SU-DHL-6 (cell line): ENCODE measurements around the gene PRDX2.

ENCODE experiments used
- H2AFZ ChIP-seq: fragments of 200-600 bp; sonication (generic); 2 replicates; pipeline ENCODE4 v1.6.1; 2014; ENCODE audit warnings: low read depth, mild to moderate bottlenecking, moderate library complexity, mixed read lengths, antibody characterized with exemption, low read length; ENCODE audit not compliant: severe bottlenecking
- H3F3A ChIP-seq: fragments of 200-600 bp; shearing (Covaris generic); 2 replicates; pipeline ENCODE4 v1.6.0; 2016; ENCODE audit warnings: antibody characterized with exemption, mild to moderate bottlenecking; ENCODE audit not compliant: insufficient read depth
- H3K27ac ChIP-seq: fragments of 200-600 bp; sonication (generic); 2 replicates; pipeline ENCODE4 v1.5.1; 2016; ENCODE audit warnings: low read depth, mild to moderate bottlenecking, low read length, moderate library complexity, mixed read lengths
- H3K27me3 ChIP-seq: fragments of 200-600 bp; sonication (generic), shearing (Covaris generic); 2 replicates; pipeline ENCODE4 v1.6.0; 2014; ENCODE audit warnings: mild to moderate bottlenecking, low read length
- H3K36me3 ChIP-seq: fragments of 200-600 bp; sonication (generic); 2 replicates; pipeline ENCODE4 v1.6.1; 2014; ENCODE audit warnings: mild to moderate bottlenecking, low read length, mixed read lengths
- H3K4me2 ChIP-seq: fragments of 300-600, 200-600 bp; shearing (Covaris generic), sonication (generic); 2 replicates; pipeline ENCODE4 v1.6.0; 2014; ENCODE audit warnings: low read length, low read depth, mild to moderate bottlenecking; ENCODE audit not compliant: poor library complexity, severe bottlenecking
- H3K4me3 ChIP-seq: fragments of 200-600 bp; sonication (generic); 2 replicates; pipeline ENCODE4 v1.5.1; 2014; ENCODE audit warnings: antibody characterized with exemption, low read length, mild to moderate bottlenecking, mixed read lengths; ENCODE audit not compliant: insufficient read depth, poor library complexity, severe bottlenecking
- H3K79me2 ChIP-seq: fragments of 200-600 bp; sonication (generic); 2 replicates; pipeline ENCODE4 v1.6.1; 2014; ENCODE audit warnings: mild to moderate bottlenecking, low read length, moderate library complexity; ENCODE audit not compliant: insufficient read depth
- H3K9ac ChIP-seq: fragments of 200-600 bp; sonication (generic); 2 replicates; pipeline ENCODE4 v1.7.0; 2014; ENCODE audit warnings: mild to moderate bottlenecking, low read length
- H3K9me2 ChIP-seq: fragments of 200-600 bp; sonication (generic); replicated peaks from 2 replicates; pipeline ENCODE4 v1.6.1; 2014; ENCODE audit warnings: low read length; ENCODE audit not compliant: insufficient read depth
- H3K9me3 ChIP-seq: fragments of 200-600 bp; sonication (generic); 2 replicates; pipeline ENCODE4 v1.6.1; 2014; ENCODE audit warnings: low read length, mixed read lengths; ENCODE audit not compliant: insufficient read depth
- H4K20me1 ChIP-seq: fragments of 200-600 bp; sonication (generic); 2 replicates; pipeline ENCODE4 v1.6.1; 2014; ENCODE audit warnings: low read depth, mild to moderate bottlenecking, antibody characterized with exemption, low read length, moderate library complexity, mixed read lengths
- EZH2phosphoT487 ChIP-seq: fragments of 200-600 bp; sonication (generic), shearing (Covaris generic); conservative IDR thresholded peaks from 2 replicates; pipeline ENCODE4 v1.6.1; 2018; ENCODE audit warnings: mild to moderate bottlenecking, antibody characterized with exemption, low read length, moderate library complexity, mixed read lengths
- TF ChIP-seq, protein P1 (sequence below): fragments of 200-600 bp; sonication (generic); IDR thresholded peaks from one replicate; pipeline ENCODE4 v1.5.1; 2017; ENCODE audit warnings: antibody characterized with exemption, mild to moderate bottlenecking, low read length, moderate library complexity; ENCODE audit not compliant: insufficient read depth, poor library complexity, severe bottlenecking

The PRDX2 gene

DNA sequence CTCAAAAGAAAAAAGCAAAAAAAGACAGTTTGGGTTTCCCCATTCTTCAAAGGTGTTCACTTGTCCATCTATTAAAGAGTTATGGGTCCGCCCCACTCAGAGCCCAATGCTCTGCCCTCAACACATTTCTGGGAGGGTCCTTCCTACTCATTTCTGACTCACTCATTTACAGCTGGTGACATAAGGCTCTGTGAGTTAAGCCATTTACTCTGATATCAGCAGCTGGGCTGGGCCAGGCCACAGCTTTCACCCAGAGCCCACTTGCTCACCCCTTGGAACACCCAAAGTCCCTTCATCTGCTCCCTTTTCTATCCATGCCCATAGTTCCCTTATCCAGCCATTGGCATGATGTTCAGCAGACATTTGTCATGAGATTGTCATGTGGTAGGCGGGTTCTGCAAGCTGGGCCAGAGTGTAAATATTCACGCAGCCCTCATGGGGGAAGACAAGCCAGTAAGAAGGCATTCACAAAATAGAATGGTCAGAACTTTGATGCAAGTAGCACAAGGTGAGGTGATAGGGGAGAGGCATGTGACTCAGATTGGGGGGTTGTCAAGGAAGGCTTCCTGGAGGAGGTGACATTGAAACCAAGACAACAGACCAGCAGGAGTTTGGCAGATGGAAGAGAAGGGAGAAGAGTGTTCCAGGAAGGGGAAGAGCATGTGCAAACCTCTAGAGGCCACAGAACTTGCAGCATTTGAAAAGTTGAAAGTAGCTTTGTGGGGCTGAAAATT, 42.6 kb upstream of the PRDX2 start:
- peaks cover 9% of the 10 kb centered on the region for H3F3A ChIP-seq
- TF ChIP-seq, protein P1, sequence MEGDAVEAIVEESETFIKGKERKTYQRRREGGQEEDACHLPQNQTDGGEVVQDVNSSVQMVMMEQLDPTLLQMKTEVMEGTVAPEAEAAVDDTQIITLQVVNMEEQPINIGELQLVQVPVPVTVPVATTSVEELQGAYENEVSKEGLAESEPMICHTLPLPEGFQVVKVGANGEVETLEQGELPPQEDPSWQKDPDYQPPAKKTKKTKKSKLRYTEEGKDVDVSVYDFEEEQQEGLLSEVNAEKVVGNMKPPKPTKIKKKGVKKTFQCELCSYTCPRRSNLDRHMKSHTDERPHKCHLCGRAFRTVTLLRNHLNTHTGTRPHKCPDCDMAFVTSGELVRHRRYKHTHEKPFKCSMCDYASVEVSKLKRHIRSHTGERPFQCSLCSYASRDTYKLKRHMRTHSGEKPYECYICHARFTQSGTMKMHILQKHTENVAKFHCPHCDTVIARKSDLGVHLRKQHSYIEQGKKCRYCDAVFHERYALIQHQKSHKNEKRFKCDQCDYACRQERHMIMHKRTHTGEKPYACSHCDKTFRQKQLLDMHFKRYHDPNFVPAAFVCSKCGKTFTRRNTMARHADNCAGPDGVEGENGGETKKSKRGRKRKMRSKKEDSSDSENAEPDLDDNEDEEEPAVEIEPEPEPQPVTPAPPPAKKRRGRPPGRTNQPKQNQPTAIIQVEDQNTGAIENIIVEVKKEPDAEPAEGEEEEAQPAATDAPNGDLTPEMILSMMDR: no peak
- TF ChIP-seq EZH2phosphoT487: no peak
- H3K27ac ChIP-seq: no peak overlapping the region
- no peaks in the 10 kb centered on the region for H4K20me1 ChIP-seq
- no peak overlapping the region for H3K4me3 ChIP-seq
- 0 out of 2 replicates have a peak, but pooled peaks cover 4% of the 10 kb centered on the region for H3K79me2 ChIP-seq
- H3K27me3 ChIP-seq: no peaks in the 10 kb centered on the region
- no peaks in the 10 kb centered on the region for H3K9me3 ChIP-seq
- H3K9me2 ChIP-seq: no peaks in the 10 kb centered on the region
- no peak overlapping the region for H3K4me2 ChIP-seq
- no peak overlapping the region for H3K9ac ChIP-seq
- no peaks in the 10 kb centered on the region for H3K36me3 ChIP-seq
- H2AFZ ChIP-seq: no peak overlapping the region

DNA sequence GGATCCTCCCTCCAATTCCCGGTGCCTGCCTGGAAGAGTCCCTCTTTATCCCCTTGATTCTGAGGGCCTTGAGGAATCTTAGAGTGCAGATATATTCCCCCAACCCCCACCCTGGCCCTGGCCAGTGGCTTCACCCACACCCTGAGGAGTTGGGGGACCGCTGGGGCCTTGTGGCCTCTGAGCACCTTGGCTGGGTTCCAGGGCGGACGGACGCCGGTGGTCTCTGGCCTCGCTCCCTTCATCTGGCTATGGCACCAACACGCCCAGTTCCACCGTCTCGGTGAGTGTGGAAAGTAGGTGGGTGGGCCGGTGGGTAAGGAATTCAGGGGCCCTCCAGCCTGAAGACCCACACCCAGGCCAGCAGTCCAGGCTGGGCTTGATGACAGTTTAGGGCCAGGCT, 41.7 kb upstream of the PRDX2 start:
- H3K9me3 ChIP-seq: no peaks in the 10 kb centered on the region
- H3K27me3 ChIP-seq: no peaks in the 10 kb centered on the region
- H3K27ac ChIP-seq: no peak overlapping the region
- no peak overlapping the region for H3K9ac ChIP-seq
- H3K9me2 ChIP-seq: no peaks in the 10 kb centered on the region
- no peak overlapping the region for H3K4me3 ChIP-seq
- TF ChIP-seq EZH2phosphoT487: no peak
- TF ChIP-seq, protein P1: no peak
- H3K36me3 ChIP-seq: no peaks in the 10 kb centered on the region
- no peak overlapping the region for H3K4me2 ChIP-seq
- H4K20me1 ChIP-seq: no peaks in the 10 kb centered on the region
- peaks cover 12% of the 10 kb centered on the region for H3F3A ChIP-seq
- no peak overlapping the region for H2AFZ ChIP-seq
- H3K79me2 ChIP-seq: 0 out of 2 replicates have a peak, but pooled peaks cover 4% of the 10 kb centered on the region

DNA sequence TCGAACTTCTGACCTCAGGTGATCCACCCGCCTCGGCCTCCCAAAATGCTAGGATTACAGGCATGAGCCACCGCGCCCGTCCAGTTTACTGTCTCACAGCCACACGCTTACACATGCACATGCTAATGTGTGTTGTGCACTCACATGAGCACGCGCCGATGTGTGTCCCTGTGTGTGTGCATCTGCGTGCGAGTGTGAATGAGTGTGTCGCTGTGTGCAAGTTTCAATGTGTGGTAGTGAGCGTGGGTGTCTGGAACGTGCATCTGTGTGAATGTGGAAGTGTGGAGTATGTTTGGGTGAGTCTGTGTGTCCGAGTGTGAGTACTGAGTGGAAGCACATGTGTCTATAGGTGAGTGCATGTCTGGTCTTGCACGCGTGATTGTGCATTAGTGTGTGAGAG, 40.9 kb upstream of the PRDX2 start:
- Histone ChIP-seq H3K36me3 (no peaks in the 10 kb centered on the region), H3K4me3 (no peak overlapping the region), H3K9me3 (no peaks in the 10 kb centered on the region), H3K9ac (no peak overlapping the region), H3F3A (peaks cover 12% of the 10 kb centered on the region), H4K20me1 (no peaks in the 10 kb centered on the region), H3K79me2 (0 out of 2 replicates have a peak, but pooled peaks cover 4% of the 10 kb centered on the region), H3K4me2 (no peak overlapping the region), H3K27me3 (no peaks in the 10 kb centered on the region), H3K9me2 (no peaks in the 10 kb centered on the region), H3K27ac (no peak overlapping the region), H2AFZ (no peak overlapping the region)
- TF ChIP-seq EZH2phosphoT487: no peak
- TF ChIP-seq, protein P1: no peak
